Measurements from ENCODE around the gene MEGF9. TPM values are rescaled to one million over a fixed set of nuclear protein-coding genes. Genes with fewer than 3 reads are reported as not detected.

Gene MEGF9
- total RNA-seq, 4 donors from 2014 or later, result 49.0 to 59.0 (median 57.0) TPM

DNA sequence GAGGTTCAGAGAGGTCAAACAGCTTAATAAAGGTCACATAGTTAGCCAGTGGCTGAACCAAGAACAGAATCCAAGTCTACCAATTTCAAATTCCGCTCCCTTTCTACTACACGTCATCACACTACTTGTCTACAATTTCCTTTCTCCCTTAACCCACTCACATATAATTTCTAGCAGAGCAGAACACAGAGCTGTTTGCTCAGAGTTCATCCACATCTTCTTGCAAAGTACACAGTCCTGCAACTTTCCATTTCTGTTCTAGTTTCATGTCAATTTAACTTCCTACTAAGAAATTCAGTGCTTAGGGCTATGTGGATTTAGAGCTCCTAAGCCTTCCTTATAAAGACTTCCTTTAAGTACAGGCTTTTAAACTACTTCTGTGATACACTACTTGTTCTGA, 61.3 kb downstream of the MEGF9 start:
- no peak for DNase-seq (ENCODE audit: low spot score in 2 of 2)
- H3K4me3 ChIP-seq (ENCODE audit: low read depth, poor library complexity, severe bottlenecking), result no peak overlapping the region
- 90 to 91% methylated on average over 2 of the region's 2 CpGs for WGBS, 2 donors
- TF ChIP-seq CTCF (IDR thresholded peaks at IDR 0.05) (no peak), POLR2A (IDR thresholded peaks at IDR 0.05) (no peak)
- intact Hi-C loops (cut with DNase I; ENCODE audit: low total_unique reads), result no loop called here

DNA sequence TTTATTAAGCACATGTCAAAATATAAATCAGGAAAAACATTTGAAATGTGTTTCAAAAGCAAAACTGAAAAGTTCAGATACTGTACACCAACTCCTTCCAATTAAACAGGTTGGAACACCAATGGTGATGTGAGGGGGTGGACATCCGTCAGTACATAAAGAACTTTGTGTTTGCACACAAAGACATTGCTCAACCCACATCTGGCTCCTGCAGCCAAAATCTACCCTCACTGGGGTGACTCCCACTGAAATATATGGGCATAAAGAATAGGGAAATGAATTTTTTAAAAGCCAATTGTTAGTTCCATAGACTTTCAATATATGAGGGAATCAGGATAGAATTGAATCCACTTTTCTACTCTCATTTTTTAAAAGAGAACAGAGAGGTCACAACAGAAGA, 63.9 kb downstream of the MEGF9 start:
- TF ChIP-seq CTCF (IDR thresholded peaks at IDR 0.05) (no peak), POLR2A (IDR thresholded peaks at IDR 0.05) (no peak)
- DNase-seq (ENCODE audit: low spot score in 2 of 2), result no peak
- WGBS, 2 donors, result 48 to 74% methylated on average over 1 of the region's 1 CpG
- H3K4me3 ChIP-seq (ENCODE audit: low read depth, poor library complexity, severe bottlenecking), result no peak overlapping the region
- intact Hi-C loops (cut with DNase I; ENCODE audit: low total_unique reads), result no loop called here

DNA sequence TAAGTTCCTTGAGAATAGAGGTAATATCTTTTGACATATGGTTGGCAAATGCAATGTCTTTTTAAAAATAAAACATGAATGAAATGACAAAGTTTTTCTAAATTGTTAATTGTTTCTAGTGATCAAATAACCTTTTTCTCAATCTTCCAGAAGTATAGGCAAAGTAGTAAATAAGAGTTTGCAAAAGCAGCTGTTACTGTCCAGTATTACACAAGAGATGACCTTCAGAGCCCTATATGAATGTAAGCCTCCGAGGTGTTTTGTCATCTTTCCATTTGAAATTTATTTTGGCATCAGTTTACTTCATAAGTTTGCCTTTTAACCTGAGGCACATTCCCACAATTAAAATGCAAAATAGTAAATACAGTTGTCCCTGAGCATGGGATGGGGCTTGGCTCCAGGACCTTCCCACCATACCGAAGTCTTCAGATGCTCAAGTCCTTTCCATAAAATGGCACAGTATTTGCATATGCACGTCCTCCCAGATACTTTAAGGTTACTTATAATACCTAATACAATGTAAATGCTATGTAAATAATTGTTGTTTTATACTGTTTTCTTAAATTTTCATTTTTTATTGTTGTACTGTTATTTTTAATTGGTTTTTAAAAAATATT, 65.6 kb downstream of the MEGF9 start:
- WGBS, 2 donors, result 77 to 78% methylated on average over 3 of the region's 3 CpGs
- TF ChIP-seq CTCF (IDR thresholded peaks at IDR 0.05) (no peak), POLR2A (IDR thresholded peaks at IDR 0.05) (no peak)
- intact Hi-C loops (cut with DNase I; ENCODE audit: low total_unique reads), result no loop called here
- H3K4me3 ChIP-seq (ENCODE audit: low read depth, poor library complexity, severe bottlenecking), result no peak overlapping the region
- DNase-seq (ENCODE audit: low spot score in 2 of 2), result no peak

DNA sequence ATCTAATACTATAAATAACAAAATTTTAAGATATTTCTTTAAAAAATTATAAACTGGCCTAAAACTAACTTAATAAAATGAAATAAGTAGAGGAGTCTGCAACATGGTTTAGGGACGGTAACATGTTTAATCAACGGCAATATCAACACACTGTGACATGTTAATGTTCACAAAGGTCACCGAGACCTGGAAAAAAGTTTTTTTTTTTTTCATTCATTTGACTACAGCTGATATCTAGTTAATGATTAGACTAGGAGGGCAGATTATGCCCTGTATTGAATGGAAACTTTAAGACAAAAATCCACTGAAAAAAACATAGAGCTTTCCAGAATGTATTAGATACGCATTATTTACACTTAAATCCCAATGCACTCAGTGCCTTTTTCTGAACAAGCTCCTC, 67.3 kb downstream of the MEGF9 start:
- no peak for DNase-seq (ENCODE audit: low spot score in 2 of 2)
- 96 to 98% methylated on average over 4 of the region's 4 CpGs for WGBS, 2 donors
- intact Hi-C loops (cut with DNase I; ENCODE audit: low total_unique reads), result no loop called here
- no peak overlapping the region for H3K4me3 ChIP-seq (ENCODE audit: low read depth, poor library complexity, severe bottlenecking)
- TF ChIP-seq CTCF (IDR thresholded peaks at IDR 0.05) (no peak), POLR2A (IDR thresholded peaks at IDR 0.05) (no peak)

DNA sequence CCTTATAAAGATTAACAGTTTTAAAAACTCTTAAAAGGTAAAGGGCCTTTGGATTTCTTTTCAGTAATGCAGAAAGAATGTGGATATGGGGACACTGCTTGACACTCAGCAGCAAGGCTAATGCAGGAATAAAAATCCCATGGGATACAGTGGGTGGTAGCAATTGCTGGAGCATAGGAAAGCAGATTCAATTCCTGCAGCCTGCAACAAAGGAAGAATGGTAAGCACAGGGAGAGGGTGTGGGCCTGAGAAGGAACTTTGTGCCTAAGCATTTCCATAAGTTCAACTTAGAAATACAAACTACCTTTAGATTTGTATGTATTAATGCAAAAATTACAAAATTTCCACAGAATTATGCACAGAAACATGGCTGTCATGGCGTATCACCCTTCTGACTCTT, 68.5 kb downstream of the MEGF9 start:
- DNase-seq (ENCODE audit: low spot score in 2 of 2), result no peak
- intact Hi-C loops (cut with DNase I; ENCODE audit: low total_unique reads), result no loop called here
- H3K4me3 ChIP-seq (ENCODE audit: low read depth, poor library complexity, severe bottlenecking), result no peak overlapping the region
- TF ChIP-seq POLR2A (IDR thresholded peaks at IDR 0.05) (no peak), CTCF (IDR thresholded peaks at IDR 0.05) (no peak)
- 95 to 100% methylated on average over 1 of the region's 1 CpG for WGBS, 2 donors

DNA sequence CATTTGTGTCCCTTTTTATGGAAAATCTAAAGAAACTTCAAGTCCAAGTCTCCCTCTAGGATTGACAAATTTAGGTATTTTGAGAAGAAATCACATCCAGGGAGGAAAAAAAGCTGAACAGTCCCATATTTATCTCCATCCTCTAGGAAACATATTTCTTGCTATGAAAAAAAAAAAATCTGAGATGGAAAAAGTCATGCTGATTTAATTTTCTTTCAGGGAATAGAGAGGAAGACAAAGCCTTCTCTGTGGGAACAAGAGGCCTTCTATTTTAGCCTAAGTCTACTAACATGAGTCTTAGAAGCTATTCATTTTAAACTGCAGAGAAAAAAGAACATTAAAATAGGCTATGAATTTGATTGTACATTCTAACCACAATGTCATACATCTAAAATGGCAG, 71.2 kb downstream of the MEGF9 start:
- TF ChIP-seq CTCF (IDR thresholded peaks at IDR 0.05) (no peak), POLR2A (IDR thresholded peaks at IDR 0.05) (no peak)
- H3K4me3 ChIP-seq (ENCODE audit: low read depth, poor library complexity, severe bottlenecking), result no peak overlapping the region
- intact Hi-C loops (cut with DNase I; ENCODE audit: low total_unique reads), result no loop called here
- no peak for DNase-seq (ENCODE audit: low spot score in 2 of 2)
